Aortic smooth muscle cell (primary cell): Measurements from ENCODE around the gene DDX27. TPM values are rescaled to one million over a fixed set of nuclear protein-coding genes. Genes with fewer than 3 reads are reported as not detected.

Experiments
- total RNA-seq: library from RNA; depleted of rRNA; stranded (reverse); fragments of >200 nt; gene quantifications from 2 replicates; pipeline ENCODE4 v1.2.3, GENCODE V29; 2014

Gene DDX27, protein sequence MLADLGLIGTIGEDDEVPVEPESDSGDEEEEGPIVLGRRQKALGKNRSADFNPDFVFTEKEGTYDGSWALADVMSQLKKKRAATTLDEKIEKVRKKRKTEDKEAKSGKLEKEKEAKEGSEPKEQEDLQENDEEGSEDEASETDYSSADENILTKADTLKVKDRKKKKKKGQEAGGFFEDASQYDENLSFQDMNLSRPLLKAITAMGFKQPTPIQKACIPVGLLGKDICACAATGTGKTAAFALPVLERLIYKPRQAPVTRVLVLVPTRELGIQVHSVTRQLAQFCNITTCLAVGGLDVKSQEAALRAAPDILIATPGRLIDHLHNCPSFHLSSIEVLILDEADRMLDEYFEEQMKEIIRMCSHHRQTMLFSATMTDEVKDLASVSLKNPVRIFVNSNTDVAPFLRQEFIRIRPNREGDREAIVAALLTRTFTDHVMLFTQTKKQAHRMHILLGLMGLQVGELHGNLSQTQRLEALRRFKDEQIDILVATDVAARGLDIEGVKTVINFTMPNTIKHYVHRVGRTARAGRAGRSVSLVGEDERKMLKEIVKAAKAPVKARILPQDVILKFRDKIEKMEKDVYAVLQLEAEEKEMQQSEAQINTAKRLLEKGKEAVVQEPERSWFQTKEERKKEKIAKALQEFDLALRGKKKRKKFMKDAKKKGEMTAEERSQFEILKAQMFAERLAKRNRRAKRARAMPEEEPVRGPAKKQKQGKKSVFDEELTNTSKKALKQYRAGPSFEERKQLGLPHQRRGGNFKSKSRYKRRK
- 26.1 and 36.3 TPM in 2 replicates for total RNA-seq

DNA sequence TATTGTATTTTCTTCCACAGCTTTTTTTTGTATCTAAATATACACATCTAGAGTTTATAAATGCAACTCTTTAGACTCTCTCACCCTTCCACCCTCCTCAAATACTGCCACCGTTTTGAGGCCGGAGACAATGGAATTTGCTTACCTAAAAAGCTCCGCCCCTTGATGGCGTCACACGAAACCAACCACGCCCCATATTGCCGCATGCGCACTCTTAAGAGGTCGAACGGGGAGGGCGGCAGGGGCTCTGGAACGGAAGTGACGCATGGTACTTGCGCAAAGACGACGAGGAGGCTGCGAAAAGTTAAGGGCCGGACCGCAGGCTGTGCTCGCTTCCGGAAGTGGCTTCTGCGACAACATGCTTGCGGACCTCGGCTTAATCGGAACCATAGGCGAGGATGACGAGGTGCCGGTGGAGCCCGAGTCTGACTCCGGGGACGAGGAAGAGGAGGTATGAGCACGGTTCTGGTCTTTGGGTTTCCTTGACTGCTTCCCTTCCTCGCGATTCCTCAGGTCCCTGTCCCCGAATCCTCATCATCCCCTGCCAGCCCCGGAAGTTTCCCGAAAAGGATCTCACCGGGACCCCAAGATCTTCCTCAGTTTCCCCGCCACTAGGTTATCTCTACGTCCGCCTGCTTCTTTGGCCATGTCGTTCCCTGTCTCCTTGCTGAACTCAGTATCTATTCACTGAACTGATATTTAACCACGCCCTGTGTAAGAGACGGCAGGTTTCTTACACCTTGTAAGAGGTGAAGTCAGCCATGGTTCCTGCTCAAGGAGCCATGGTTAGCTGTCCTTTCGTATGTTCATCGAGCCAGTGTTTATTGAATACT lies at the start of gene DDX27:
Gene DDX27, plus strand, starts transcription at position 326 of the 833 bp plus-strand sequence. Its CDS starts 33 bp downstream, at position 359.

DNA sequence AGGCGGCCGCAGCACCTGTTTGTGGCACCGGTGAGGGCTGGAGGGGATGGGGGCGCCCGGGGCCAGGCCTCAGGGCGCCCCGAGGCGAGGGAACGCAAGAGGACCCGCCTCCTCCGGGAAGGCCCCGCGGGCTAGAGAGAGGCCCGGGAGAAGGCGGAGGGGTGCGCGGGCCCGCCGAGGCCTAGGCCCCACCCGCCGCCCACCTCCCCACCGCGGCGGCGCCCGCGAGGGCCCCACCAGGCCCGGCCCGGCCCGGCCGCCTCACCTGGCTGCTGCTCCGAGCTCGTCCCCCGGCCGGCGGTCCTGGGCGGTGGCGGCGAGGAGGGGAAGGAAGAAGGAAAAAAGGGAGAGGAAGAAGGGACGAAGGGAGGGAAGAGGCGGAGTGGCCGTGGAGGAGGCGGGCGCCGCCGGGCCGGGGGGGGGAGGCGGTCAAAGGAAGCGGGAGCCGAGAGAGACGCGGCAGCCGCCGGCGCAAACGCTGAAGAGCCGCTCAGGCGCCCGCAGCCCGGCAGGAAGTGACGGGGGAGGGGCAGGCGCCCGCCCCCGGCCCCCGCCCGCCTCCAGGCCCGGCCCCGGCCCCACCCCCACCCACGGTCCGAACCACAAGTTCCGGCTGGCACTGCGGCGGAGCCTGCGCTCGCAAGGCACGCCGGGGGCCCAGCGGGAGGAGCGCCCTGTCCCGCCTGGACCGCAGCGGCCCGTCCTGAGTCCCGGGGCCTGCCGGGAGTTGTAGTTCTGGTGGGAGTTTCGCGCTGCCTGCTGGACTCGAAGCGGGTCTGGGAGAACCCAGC lies 31.2 kb upstream of the DDX27 start, which contains the start of gene STAU1:
Gene STAU1, minus strand, starts transcription at position 484 of the 791 bp plus-strand sequence. CDS start 22,133 bp downstream, outside the sequence.

DNA sequence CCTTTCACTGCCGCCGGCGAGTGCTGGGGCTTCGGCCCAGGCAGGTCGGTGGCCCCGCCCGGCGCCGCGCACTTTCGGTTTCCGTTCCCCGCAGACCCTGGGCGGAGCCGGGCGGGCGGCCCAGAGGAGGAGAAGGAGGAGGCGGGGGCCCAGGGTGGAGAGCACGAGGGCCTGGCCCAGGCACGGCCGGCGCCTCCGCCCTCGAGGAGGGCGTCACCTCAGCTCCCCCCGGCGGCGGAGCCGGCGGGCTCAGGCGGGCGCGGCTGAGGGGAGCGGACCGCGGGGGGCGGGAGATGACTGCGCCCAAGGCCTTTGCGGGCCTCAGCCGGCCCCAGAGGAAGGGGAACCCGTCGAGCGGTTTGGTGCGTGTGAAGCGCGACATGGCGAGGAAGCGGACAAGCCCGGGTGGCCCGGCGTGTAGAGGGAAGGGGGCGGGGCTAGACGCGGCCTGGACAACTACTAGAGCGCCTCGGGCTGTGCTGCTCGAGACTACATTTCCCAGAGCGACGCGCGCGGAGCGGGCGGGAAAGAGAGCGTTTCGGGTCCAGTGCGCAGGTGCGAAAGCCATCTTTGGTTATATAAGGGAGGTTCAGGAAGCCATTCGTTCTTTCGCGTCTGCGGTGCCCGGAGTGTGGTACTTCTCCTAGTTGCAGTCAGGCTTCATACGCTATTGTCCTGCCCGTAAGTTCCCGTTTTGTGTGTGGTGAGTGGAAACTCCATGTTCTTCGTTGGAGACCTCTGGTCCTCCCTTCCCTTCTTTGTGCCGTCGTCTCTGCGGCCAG lies 59.0 kb downstream of the DDX27 start, which contains the start of gene ZNFX1:
Gene ZNFX1, minus strand, starts transcription at position 22 of the 782 bp plus-strand sequence. CDS start 2,218 bp downstream, outside the sequence.

Other genes starting within 250 kb of the DDX27 start
- gene CSE1L, start 173.1 kb upstream of the DDX27 start, total RNA-seq: 64.0 and 77.5 TPM in 2 replicates
- 40.2 and 53.3 TPM in 2 replicates for gene STAU1, start 31.1 kb upstream of the DDX27 start, total RNA-seq
- gene ZNFX1, start 58.6 kb downstream of the DDX27 start, total RNA-seq: 49.4 and 54.6 TPM in 2 replicates